ENCODE measurements around the gene SYNE2. TPM values are rescaled to one million over a fixed set of nuclear protein-coding genes. Genes with fewer than 3 reads are reported as not detected.

SYNE2 gene
- total and polyA plus RNA-seq, 2 donors (not counting 1 experiment from before 2014, with no cell fraction given), result 3.1 to 15.4 TPM

- no peak overlapping the region for H3K27ac ChIP-seq (ENCODE audit: insufficient read depth, low read length)
- TF ChIP-seq CTCF (conservative IDR thresholded peaks at IDR 0.05 in 1 of 2, IDR thresholded peaks at IDR 0.05 in 1 of 2; ENCODE audit: low read depth in 1 of 2, low read length in 2 of 2), result no peak
- no peak for TF ChIP-seq EZH2 (IDR thresholded peaks at IDR 0.05; ENCODE audit: low read length, missing control alignments)
- H3K79me2 ChIP-seq (ENCODE audit: control insufficient read depth, insufficient read depth, low read length), result no peaks in the 10 kb centered on the region
- H3K9me3 ChIP-seq (ENCODE audit: control insufficient read depth, insufficient read depth, low read depth, low read length), result no peaks in the 10 kb centered on the region
- H2AFZ ChIP-seq (ENCODE audit: low read length), result no peak overlapping the region
- DNase-seq (ENCODE audit: low read depth in 2 of 2), result peak; percentile 5 to 64
- no peak overlapping the region for H3K4me2 ChIP-seq (ENCODE audit: extremely low read depth, insufficient read depth, low read length)
- H3K4me1 ChIP-seq (ENCODE audit: control insufficient read depth, extremely low read depth, insufficient read depth, low read length), result peaks cover 3% of the 10 kb centered on the region
- H3K27me3 ChIP-seq (ENCODE audit: control insufficient read depth, insufficient read depth, low read length), result no peaks in the 10 kb centered on the region
- no peak overlapping the region for H3K4me3 ChIP-seq (replicated peaks in 1 of 4; ENCODE audit: control extremely low read depth in 1 of 4, insufficient read depth in 1 of 4, low read depth in 3 of 4, low read length in 4 of 4)
- no peaks in the 10 kb centered on the region for H4K20me1 ChIP-seq (ENCODE audit: control insufficient read depth, extremely low read depth, insufficient read depth, low read length)
- H3K9ac ChIP-seq (ENCODE audit: insufficient read depth, low read length), result no peak overlapping the region
- H3K36me3 ChIP-seq (ENCODE audit: control insufficient read depth, insufficient read depth, low read length), result no peaks in the 10 kb centered on the region
These were observed 257.2 kb downstream of the SYNE2 start for GRCh38 chr14:64109819-64110554.

GRCh38 chr14:64110802-64111201 is 258.0 kb downstream of the SYNE2 start:
- Histone ChIP-seq H3K27ac (ENCODE audit: insufficient read depth, low read length) (no peak overlapping the region), H3K79me2 (ENCODE audit: control insufficient read depth, insufficient read depth, low read length) (no peaks in the 10 kb centered on the region), H4K20me1 (ENCODE audit: control insufficient read depth, extremely low read depth, insufficient read depth, low read length) (no peaks in the 10 kb centered on the region), H3K27me3 (ENCODE audit: control insufficient read depth, insufficient read depth, low read length) (no peaks in the 10 kb centered on the region), H2AFZ (ENCODE audit: low read length) (no peak overlapping the region), H3K4me3 (replicated peaks in 1 of 4; ENCODE audit: control extremely low read depth in 1 of 4, insufficient read depth in 1 of 4, low read depth in 3 of 4, low read length in 4 of 4) (no peak overlapping the region), H3K9ac (ENCODE audit: insufficient read depth, low read length) (no peak overlapping the region), H3K9me3 (ENCODE audit: control insufficient read depth, insufficient read depth, low read depth, low read length) (no peaks in the 10 kb centered on the region), H3K4me2 (ENCODE audit: extremely low read depth, insufficient read depth, low read length) (no peak overlapping the region), H3K36me3 (ENCODE audit: control insufficient read depth, insufficient read depth, low read length) (no peaks in the 10 kb centered on the region), H3K4me1 (ENCODE audit: control insufficient read depth, extremely low read depth, insufficient read depth, low read length) (peaks cover 3% of the 10 kb centered on the region)
- peak in 1 of 2 donors; percentile 7 for DNase-seq (ENCODE audit: low read depth in 2 of 2)
- no peak for TF ChIP-seq EZH2 (IDR thresholded peaks at IDR 0.05; ENCODE audit: low read length, missing control alignments)
- no peak for TF ChIP-seq CTCF (conservative IDR thresholded peaks at IDR 0.05 in 1 of 2, IDR thresholded peaks at IDR 0.05 in 1 of 2; ENCODE audit: low read depth in 1 of 2, low read length in 2 of 2)

GRCh38 chr14:64112867-64113678 is 260.3 kb downstream of the SYNE2 start:
- Histone ChIP-seq H3K36me3 (ENCODE audit: control insufficient read depth, insufficient read depth, low read length) (no peaks in the 10 kb centered on the region), H2AFZ (ENCODE audit: low read length) (no peak overlapping the region), H3K27ac (ENCODE audit: insufficient read depth, low read length) (no peak overlapping the region), H3K9ac (ENCODE audit: insufficient read depth, low read length) (no peak overlapping the region), H4K20me1 (ENCODE audit: control insufficient read depth, extremely low read depth, insufficient read depth, low read length) (no peaks in the 10 kb centered on the region), H3K79me2 (ENCODE audit: control insufficient read depth, insufficient read depth, low read length) (no peaks in the 10 kb centered on the region), H3K27me3 (ENCODE audit: control insufficient read depth, insufficient read depth, low read length) (no peaks in the 10 kb centered on the region), H3K9me3 (ENCODE audit: control insufficient read depth, insufficient read depth, low read depth, low read length) (no peaks in the 10 kb centered on the region), H3K4me1 (ENCODE audit: control insufficient read depth, extremely low read depth, insufficient read depth, low read length) (peaks cover 3% of the 10 kb centered on the region), H3K4me2 (ENCODE audit: extremely low read depth, insufficient read depth, low read length) (no peak overlapping the region), H3K4me3 (replicated peaks in 1 of 4; ENCODE audit: control extremely low read depth in 1 of 4, insufficient read depth in 1 of 4, low read depth in 3 of 4, low read length in 4 of 4) (no peak overlapping the region)
- no peak for DNase-seq (ENCODE audit: low read depth in 2 of 2)
- TF ChIP-seq CTCF (conservative IDR thresholded peaks at IDR 0.05 in 1 of 2, IDR thresholded peaks at IDR 0.05 in 1 of 2; ENCODE audit: low read depth in 1 of 2, low read length in 2 of 2), result no peak
- no peak for TF ChIP-seq EZH2 (IDR thresholded peaks at IDR 0.05; ENCODE audit: low read length, missing control alignments)

Data from fibroblast of lung (primary cell).